VCaP (cell line): ENCODE measurements around the gene ADISSP.

Experiments used
- H3K27ac ChIP-seq: fragments of 450-650 bp; 2 replicates; pipeline ENCODE4 v1.5.1; 2017
- TF ChIP-seq, protein P1 (sequence below): fragments of 450-650 bp; conservative IDR thresholded peaks from 2 replicates; pipeline ENCODE4 v1.5.1; 2017; ENCODE audit warnings: mild to moderate bottlenecking, moderate library complexity

The ADISSP gene

GRCh38 chr20:3739054-3739925 is 28.3 kb downstream of the ADISSP start:
- TF ChIP-seq, protein P1, sequence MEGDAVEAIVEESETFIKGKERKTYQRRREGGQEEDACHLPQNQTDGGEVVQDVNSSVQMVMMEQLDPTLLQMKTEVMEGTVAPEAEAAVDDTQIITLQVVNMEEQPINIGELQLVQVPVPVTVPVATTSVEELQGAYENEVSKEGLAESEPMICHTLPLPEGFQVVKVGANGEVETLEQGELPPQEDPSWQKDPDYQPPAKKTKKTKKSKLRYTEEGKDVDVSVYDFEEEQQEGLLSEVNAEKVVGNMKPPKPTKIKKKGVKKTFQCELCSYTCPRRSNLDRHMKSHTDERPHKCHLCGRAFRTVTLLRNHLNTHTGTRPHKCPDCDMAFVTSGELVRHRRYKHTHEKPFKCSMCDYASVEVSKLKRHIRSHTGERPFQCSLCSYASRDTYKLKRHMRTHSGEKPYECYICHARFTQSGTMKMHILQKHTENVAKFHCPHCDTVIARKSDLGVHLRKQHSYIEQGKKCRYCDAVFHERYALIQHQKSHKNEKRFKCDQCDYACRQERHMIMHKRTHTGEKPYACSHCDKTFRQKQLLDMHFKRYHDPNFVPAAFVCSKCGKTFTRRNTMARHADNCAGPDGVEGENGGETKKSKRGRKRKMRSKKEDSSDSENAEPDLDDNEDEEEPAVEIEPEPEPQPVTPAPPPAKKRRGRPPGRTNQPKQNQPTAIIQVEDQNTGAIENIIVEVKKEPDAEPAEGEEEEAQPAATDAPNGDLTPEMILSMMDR, result no peak
- H3K27ac ChIP-seq, result peak overlapping the region; percentile 81

DNA sequence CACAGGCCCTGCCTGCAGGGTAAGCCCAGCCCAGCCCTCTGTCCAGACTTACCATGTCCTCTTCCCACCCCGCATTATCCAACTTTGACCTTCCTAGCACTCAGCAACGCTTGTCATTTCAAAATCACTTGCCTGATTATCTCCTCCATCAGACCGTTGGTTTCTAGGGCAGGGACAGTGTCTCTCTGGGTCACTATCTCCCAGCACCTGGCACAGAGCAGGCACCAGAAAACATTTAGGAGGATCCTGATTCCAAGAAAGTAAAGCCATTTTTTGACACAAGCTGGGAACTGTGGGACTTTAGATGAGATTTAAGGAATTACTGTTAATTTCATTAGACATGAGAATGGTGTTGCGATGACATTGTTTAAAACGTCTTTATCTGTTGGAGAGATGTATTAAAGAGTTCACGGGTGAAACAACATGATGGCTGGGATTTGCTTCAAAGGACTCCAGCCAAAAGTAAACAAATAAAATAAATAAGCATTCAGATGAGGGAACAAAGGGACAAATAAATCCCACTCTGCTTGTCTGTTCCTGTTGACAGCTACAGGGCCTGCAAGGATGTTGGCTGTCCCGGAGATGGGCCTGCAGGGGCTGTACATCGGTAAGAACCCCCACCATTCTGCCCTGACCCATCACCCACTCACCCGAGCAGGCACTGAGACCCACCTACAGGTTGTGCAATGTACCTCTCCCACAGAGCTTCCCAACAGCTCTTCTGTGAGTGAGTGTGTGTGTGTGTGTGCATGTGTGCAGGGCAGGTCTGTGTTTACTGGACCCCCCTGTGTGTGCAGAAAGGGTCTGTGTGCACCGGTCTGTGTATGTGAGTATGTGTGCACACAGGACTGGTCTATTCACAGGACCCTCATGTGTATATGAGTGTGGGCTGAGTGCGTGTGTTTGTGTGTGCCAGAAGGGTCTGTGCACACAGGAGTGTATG is 29.2 kb downstream of the ADISSP start:
- TF ChIP-seq, protein P1, result no peak
- H3K27ac ChIP-seq, result peak overlapping the region; percentile 81

DNA sequence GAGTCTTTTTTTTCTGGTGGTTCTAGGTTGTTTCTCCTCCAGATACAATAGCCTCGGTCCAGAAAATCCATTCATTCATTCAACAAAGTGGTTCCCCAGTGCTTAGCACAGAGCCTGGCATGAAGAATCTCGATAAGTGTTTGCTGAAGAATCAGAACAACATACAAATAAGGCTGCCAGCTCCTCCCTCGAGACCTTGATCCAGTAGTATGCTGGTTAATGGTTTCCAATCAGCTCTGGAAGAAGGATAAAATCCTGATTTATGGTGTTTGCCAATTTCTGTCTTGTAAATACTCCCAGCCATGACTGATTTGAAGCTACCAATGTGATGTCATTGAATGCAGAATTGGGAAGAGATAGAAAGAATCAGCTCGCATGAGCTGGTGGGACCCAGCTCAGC is 31.8 kb downstream of the ADISSP start:
- TF ChIP-seq, protein P1, result no peak
- H3K27ac ChIP-seq, result peak overlapping the region; percentile 23

DNA sequence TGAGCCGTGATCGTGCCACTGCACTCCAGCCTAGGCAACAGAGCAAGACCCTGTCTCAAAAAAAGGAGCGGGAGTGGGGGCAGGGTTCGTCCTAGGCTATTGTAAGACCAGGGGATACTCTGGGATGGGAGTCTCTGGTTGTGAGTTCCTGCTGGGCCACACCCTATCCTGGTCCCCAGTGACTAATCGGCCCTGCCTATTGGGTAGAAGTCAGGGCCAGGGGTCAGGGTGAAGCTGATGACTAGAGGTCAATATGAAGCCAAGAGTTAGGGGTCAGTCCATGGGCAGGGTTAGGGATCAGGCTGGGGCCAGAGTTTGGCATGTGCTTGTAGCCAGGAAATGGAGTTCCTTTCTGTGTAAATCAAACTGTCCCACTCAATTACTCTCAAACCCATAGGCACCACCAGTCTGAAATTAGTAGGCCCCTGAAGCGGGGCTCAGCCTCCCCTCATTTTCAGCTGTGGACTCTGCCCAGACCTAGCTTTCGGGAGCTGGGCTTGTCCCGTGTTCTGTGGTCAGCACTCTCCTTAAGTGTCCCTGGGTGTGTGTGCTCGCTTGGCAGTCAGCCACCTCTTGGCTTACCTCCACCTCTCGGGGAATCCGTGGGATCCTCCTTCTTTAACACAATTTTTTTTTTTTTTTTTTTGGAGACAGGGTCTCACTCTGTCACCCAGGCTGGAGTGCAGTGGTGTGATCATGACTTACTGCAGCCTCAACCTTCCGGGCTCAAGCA is 33.3 kb downstream of the ADISSP start:
- TF ChIP-seq, protein P1, result no peak
- peak overlapping the region; percentile 14; the same call in 1 of the 2 replicates for H3K27ac ChIP-seq

DNA sequence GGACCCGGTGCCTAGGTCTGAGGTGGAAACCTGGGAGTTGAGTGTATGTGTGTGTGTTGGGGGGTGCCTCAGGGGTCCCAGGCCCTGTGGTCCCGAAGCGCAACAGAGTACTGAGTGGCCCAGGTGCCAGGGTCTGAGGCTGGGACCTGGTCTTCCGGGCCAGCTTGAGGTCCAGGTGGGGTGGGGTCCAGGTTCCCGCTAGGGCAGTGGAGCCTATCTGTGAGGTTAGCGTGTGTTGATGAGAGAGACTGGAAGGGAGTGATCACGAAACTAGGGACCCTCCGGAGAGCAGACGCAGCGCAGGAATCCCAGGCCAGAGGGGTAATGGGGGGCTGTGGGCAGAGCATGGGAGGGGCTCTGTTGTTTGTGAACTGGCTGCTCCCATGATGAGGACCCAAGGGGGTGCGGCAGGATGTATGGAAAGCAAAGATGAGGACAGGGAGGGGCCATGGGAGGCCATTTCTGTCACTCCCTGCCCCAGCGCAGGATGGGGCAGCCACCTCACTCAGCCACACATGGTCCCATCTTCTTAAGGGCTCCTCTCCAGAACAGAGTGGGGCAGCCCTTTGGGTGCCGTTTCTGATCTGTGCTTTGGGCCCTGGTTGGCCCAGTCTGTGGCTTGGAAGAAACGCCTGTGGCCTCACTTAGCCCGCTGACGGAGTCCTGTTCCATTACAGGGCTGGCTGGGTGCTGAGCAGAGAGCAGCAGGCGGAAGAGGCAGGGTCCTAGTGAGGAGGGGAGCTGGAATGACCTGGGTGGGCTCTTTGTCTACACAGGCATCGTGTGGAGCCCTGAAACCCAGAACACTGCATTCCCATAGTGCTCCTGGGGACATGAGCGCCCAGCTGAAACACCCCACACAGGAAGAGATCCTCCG is 34.2 kb downstream of the ADISSP start:
- H3K27ac ChIP-seq, result peak overlapping the region; percentile 14; the same call in 1 of the 2 replicates
- TF ChIP-seq, protein P1, result no peak

DNA sequence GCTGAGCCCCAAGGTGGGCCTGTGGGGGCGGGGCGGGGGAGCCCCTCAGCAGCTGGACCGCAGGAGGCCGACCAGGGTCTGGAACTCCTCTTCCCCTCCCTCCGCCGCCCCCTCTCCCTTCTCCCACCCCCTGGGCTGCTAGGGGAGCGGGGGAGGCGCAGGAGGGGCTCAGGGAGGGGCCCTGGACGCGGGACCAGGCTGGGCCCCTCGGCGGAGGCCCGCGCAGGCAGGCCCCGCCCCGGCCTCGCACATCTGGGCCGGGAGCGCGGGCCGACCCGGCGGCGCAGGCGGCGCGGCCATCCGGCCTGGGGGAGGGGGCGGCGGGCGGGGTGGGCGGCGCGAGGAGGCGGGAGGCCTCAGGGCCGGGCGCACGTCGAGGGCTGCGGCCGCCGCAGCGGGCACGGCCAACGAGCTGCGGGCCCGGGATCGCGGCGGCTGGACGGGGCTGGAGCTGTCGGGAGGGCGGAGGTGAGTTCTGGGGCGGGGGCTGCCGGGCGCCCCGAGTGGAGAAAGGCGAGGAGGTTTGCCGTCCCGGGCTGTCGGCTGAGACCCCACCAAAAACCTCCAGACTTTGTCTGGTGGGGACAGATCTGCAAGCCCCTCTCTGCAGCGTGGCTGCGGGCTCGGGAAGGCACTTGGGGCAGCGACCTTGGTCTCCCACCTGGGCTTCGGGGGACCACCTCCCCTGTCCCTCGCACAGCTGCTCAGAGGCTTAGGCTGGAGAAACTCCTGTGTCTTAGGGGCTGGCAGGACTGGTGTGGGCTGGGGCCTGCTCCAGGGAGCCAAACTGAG is 35.0 kb downstream of the ADISSP start, which contains the start of gene HSPA12B:
HSPA12B (plus strand) TSS at position 359 of the 792 bp plus-strand sequence. CDS start 5,990 bp downstream, outside the sequence.
- TF ChIP-seq, protein P1, result no peak

More for the DNA sequence above, 35.0 kb downstream of the ADISSP start, which contains the start of gene HSPA12B:
- no peak within 1 kb of the TSS for H3K27ac ChIP-seq
